ENCODE measurements around the gene GPANK1. TPM values are rescaled to one million over a fixed set of nuclear protein-coding genes. Genes with fewer than 3 reads are reported as not detected.

GPANK1 gene
- total and polyA plus RNA-seq, 2 donors (not counting 1 experiment from before 2014, with no cell fraction given): 13.1 to 15.0 TPM

DNA sequence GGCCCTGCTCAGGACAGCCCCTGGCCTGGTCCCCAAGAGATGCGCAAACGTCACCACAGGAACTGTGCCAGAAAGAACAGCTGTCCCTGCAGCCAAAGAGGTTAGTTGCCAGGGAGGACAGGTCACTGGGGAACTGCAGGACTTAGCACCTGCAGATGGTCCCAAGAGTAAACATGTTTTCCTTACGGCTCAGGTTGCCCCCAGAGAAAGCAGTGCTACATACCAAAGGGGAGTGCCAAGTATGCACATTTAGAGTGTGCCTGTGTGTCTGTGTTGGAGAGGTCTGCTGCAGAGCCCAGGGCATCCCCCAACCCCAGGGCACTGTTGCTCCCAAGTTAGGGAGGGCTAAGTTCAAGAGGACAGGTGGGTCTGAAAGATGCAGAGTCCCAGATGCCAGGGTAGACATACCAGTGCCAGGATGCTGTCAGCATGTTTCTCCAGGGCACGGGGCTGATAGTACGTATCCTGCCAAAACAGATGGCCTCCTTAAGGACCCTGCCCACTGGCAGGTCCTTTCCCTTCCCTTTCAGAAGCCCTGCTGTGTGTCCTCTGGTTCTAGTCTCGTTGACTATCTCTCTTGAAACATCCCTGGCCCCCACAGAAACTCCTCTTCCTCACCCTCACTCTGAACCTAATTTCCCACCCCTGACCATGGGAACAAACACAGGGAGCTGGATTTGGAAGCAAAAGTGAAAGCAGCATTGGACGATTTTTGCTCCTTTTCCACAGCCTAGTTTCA, 37.0 kb upstream of the GPANK1 start:
- H3K79me2 ChIP-seq (ENCODE audit: control insufficient read depth, insufficient read depth, low read length): peaks cover 22% of the 10 kb centered on the region
- no peaks in the 10 kb centered on the region for H3K36me3 ChIP-seq (ENCODE audit: control insufficient read depth, insufficient read depth, low read length)
- no peaks in the 10 kb centered on the region for H3K27me3 ChIP-seq (ENCODE audit: control insufficient read depth, insufficient read depth, low read length)
- H2AFZ ChIP-seq (ENCODE audit: low read length): no peak overlapping the region
- H3K4me2 ChIP-seq (ENCODE audit: extremely low read depth, insufficient read depth, low read length): peak overlapping the region; percentile 98
- H3K4me1 ChIP-seq (ENCODE audit: control insufficient read depth, extremely low read depth, insufficient read depth, low read length): peaks cover 8% of the 10 kb centered on the region
- peak overlapping the region; percentile 98 for H3K27ac ChIP-seq (ENCODE audit: insufficient read depth, low read length)
- H3K9ac ChIP-seq (ENCODE audit: insufficient read depth, low read length): peak overlapping the region; percentile 96
- TF ChIP-seq, protein P1, sequence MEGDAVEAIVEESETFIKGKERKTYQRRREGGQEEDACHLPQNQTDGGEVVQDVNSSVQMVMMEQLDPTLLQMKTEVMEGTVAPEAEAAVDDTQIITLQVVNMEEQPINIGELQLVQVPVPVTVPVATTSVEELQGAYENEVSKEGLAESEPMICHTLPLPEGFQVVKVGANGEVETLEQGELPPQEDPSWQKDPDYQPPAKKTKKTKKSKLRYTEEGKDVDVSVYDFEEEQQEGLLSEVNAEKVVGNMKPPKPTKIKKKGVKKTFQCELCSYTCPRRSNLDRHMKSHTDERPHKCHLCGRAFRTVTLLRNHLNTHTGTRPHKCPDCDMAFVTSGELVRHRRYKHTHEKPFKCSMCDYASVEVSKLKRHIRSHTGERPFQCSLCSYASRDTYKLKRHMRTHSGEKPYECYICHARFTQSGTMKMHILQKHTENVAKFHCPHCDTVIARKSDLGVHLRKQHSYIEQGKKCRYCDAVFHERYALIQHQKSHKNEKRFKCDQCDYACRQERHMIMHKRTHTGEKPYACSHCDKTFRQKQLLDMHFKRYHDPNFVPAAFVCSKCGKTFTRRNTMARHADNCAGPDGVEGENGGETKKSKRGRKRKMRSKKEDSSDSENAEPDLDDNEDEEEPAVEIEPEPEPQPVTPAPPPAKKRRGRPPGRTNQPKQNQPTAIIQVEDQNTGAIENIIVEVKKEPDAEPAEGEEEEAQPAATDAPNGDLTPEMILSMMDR (conservative IDR thresholded peaks at IDR 0.05 in 1 of 2, IDR thresholded peaks at IDR 0.05 in 1 of 2; ENCODE audit: low read depth in 1 of 2, low read length in 2 of 2): no peak
- TF ChIP-seq EZH2 (IDR thresholded peaks at IDR 0.05; ENCODE audit: low read length, missing control alignments): no peak
- peak; percentile 7 to 51 for DNase-seq (ENCODE audit: low read depth in 2 of 2)
- no peaks in the 10 kb centered on the region for H4K20me1 ChIP-seq (ENCODE audit: control insufficient read depth, extremely low read depth, insufficient read depth, low read length)
- no peaks in the 10 kb centered on the region for H3K9me3 ChIP-seq (ENCODE audit: control insufficient read depth, insufficient read depth, low read depth, low read length)
- H3K4me3 ChIP-seq (replicated peaks in 1 of 4; ENCODE audit: control extremely low read depth in 1 of 4, insufficient read depth in 1 of 4, low read depth in 3 of 4, low read length in 4 of 4): peak overlapping the region; percentile 76 to 93 (median 82)

DNA sequence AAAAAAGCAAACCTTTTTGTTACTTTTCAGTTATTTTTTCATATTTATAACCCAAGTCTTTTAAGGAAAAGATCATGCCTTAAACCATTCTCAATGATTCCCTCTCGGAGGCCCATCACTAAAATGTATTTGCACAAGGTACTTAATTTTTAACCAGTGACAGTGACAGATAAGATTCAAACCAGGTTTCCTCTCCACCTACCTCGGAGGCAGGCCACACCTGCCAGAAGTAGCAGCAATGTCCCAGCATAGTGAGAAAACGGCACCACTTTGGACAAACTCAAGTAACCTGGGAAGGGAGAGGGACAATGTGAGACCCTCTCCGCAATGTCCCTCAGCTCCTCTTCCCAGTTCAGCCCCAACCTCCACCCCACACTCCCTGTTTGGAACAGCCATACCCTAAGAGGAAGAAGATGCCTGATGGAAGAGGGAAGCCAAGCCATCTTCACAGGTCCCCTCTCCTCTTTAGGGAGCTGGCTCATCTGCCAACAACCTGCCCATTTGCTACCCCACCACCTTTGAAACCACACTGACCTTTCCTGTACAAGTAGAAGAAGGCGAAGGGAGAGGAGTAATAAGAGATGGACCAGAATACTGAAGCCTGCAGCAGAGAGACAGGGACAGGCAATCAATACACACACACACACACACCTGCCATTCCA, 36.1 kb upstream of the GPANK1 start:
- no peak overlapping the region for H3K4me2 ChIP-seq (ENCODE audit: extremely low read depth, insufficient read depth, low read length)
- H3K27ac ChIP-seq (ENCODE audit: insufficient read depth, low read length): no peak overlapping the region
- TF ChIP-seq EZH2 (IDR thresholded peaks at IDR 0.05; ENCODE audit: low read length, missing control alignments): no peak
- peaks cover 22% of the 10 kb centered on the region for H3K79me2 ChIP-seq (ENCODE audit: control insufficient read depth, insufficient read depth, low read length)
- no peak overlapping the region for H2AFZ ChIP-seq (ENCODE audit: low read length)
- H3K4me3 ChIP-seq (replicated peaks in 1 of 4; ENCODE audit: control extremely low read depth in 1 of 4, insufficient read depth in 1 of 4, low read depth in 3 of 4, low read length in 4 of 4): peak overlapping the region in 1 of 4 experiments; percentile 10
- no peak for DNase-seq (ENCODE audit: low read depth in 2 of 2)
- H3K27me3 ChIP-seq (ENCODE audit: control insufficient read depth, insufficient read depth, low read length): no peaks in the 10 kb centered on the region
- no peaks in the 10 kb centered on the region for H3K36me3 ChIP-seq (ENCODE audit: control insufficient read depth, insufficient read depth, low read length)
- H3K4me1 ChIP-seq (ENCODE audit: control insufficient read depth, extremely low read depth, insufficient read depth, low read length): peaks cover 8% of the 10 kb centered on the region
- no peak overlapping the region for H3K9ac ChIP-seq (ENCODE audit: insufficient read depth, low read length)
- no peaks in the 10 kb centered on the region for H3K9me3 ChIP-seq (ENCODE audit: control insufficient read depth, insufficient read depth, low read depth, low read length)
- H4K20me1 ChIP-seq (ENCODE audit: control insufficient read depth, extremely low read depth, insufficient read depth, low read length): no peaks in the 10 kb centered on the region

DNA sequence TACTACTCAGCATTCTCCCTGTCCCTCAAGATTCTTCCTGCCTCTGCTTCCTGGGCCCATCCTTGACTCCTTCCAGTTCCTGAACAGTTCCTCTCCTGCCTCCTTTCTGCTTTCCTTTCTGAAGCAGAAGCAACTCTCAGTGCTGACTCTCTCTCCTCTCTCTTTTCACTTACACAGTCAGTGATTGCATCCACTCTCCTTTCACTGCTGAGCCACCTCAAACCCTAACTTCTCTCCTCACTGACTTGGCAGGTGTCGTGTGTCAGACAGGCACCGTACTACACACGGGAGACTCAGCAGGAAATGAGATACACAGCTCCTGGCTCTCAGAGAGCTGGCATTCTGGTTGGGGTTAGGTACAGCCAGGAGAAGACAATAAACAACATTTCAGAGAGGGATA, 32.8 kb upstream of the GPANK1 start:
- no peaks in the 10 kb centered on the region for H3K9me3 ChIP-seq (ENCODE audit: control insufficient read depth, insufficient read depth, low read depth, low read length)
- no peak for DNase-seq (ENCODE audit: low read depth in 2 of 2)
- H3K9ac ChIP-seq (ENCODE audit: insufficient read depth, low read length): no peak overlapping the region
- peaks cover 19% of the 10 kb centered on the region for H3K79me2 ChIP-seq (ENCODE audit: control insufficient read depth, insufficient read depth, low read length)
- H4K20me1 ChIP-seq (ENCODE audit: control insufficient read depth, extremely low read depth, insufficient read depth, low read length): no peaks in the 10 kb centered on the region
- no peaks in the 10 kb centered on the region for H3K27me3 ChIP-seq (ENCODE audit: control insufficient read depth, insufficient read depth, low read length)
- peaks cover 8% of the 10 kb centered on the region for H3K4me1 ChIP-seq (ENCODE audit: control insufficient read depth, extremely low read depth, insufficient read depth, low read length)
- TF ChIP-seq, protein P1 (conservative IDR thresholded peaks at IDR 0.05 in 1 of 2, IDR thresholded peaks at IDR 0.05 in 1 of 2; ENCODE audit: low read depth in 1 of 2, low read length in 2 of 2): no peak
- TF ChIP-seq EZH2 (IDR thresholded peaks at IDR 0.05; ENCODE audit: low read length, missing control alignments): no peak
- no peak overlapping the region for H2AFZ ChIP-seq (ENCODE audit: low read length)
- H3K36me3 ChIP-seq (ENCODE audit: control insufficient read depth, insufficient read depth, low read length): peaks cover 10% of the 10 kb centered on the region
- no peak overlapping the region for H3K4me3 ChIP-seq (replicated peaks in 1 of 4; ENCODE audit: control extremely low read depth in 1 of 4, insufficient read depth in 1 of 4, low read depth in 3 of 4, low read length in 4 of 4)
- H3K27ac ChIP-seq (ENCODE audit: insufficient read depth, low read length): no peak overlapping the region
- no peak overlapping the region for H3K4me2 ChIP-seq (ENCODE audit: extremely low read depth, insufficient read depth, low read length)
